T-helper 2 cell treated with Interferon-gamma antibody and Interleukin-4, amounts not matched to agents 5 μg/mL and 100 μg/mL, for 36 hours (primary cell): Measurements from ENCODE around the gene SLC4A4.

ENCODE experiments used
- DNase-seq: peaks from one replicate; pipeline ENCODE4 v3.0.0; 2021; ENCODE audit warnings: low spot score
- H3K27ac Mint-ChIP-seq: one replicate; pipeline ENCODE4 v1.8.0; 2021; ENCODE audit warnings: mild to moderate bottlenecking, mixed read lengths
- H3K27me3 Mint-ChIP-seq: one replicate; pipeline ENCODE4 v1.8.0; 2021; ENCODE audit warnings: low read depth, mixed read lengths
- H3K36me3 Mint-ChIP-seq: one replicate; pipeline ENCODE4 v1.8.0; 2021; ENCODE audit warnings: low read depth, mixed read lengths
- H3K4me1 Mint-ChIP-seq: one replicate; pipeline ENCODE4 v1.8.0; 2021; ENCODE audit warnings: low read depth, mixed read lengths
- H3K4me3 Mint-ChIP-seq: one replicate; pipeline ENCODE4 v1.8.0; 2022; ENCODE audit warnings: mild to moderate bottlenecking, moderate library complexity, mixed read lengths
- H3K9me3 Mint-ChIP-seq: one replicate; pipeline ENCODE4 v1.8.0; 2021; ENCODE audit warnings: mixed read lengths

Gene SLC4A4

GRCh38 chr4:71446479-71447081, 107.8 kb downstream of the SLC4A4 start:
- Mint-ChIP-seq H3K36me3 (no peaks in the 10 kb centered on the region), H3K4me3 (no peak overlapping the region), H3K27ac (no peak overlapping the region), H3K27me3 (no peaks in the 10 kb centered on the region), H3K9me3 (no peaks in the 10 kb centered on the region), H3K4me1 (no peaks in the 10 kb centered on the region)
- no peak for DNase-seq

GRCh38 chr4:71449040-71449439, 110.2 kb downstream of the SLC4A4 start:
- Mint-ChIP-seq H3K4me3 (no peak overlapping the region), H3K36me3 (no peaks in the 10 kb centered on the region), H3K4me1 (no peaks in the 10 kb centered on the region), H3K27ac (no peak overlapping the region), H3K9me3 (no peaks in the 10 kb centered on the region), H3K27me3 (no peaks in the 10 kb centered on the region)
- DNase-seq = no peak

- H3K4me3 Mint-ChIP-seq = no peak overlapping the region
- no peaks in the 10 kb centered on the region for H3K9me3 Mint-ChIP-seq
- H3K4me1 Mint-ChIP-seq = no peaks in the 10 kb centered on the region
- no peaks in the 10 kb centered on the region for H3K36me3 Mint-ChIP-seq
- no peak for DNase-seq
- no peaks in the 10 kb centered on the region for H3K27me3 Mint-ChIP-seq
- no peak overlapping the region for H3K27ac Mint-ChIP-seq
Observed at GRCh38 chr4:71449878-71450277, 111.1 kb downstream of the SLC4A4 start.

- Mint-ChIP-seq H3K27ac (no peak overlapping the region), H3K27me3 (no peaks in the 10 kb centered on the region), H3K36me3 (no peaks in the 10 kb centered on the region), H3K9me3 (no peaks in the 10 kb centered on the region), H3K4me1 (no peaks in the 10 kb centered on the region), H3K4me3 (no peak overlapping the region)
- DNase-seq = no peak
Observed at GRCh38 chr4:71453531-71453930, 114.7 kb downstream of the SLC4A4 start.

GRCh38 chr4:71456841-71457240, 118.0 kb downstream of the SLC4A4 start:
- no peak overlapping the region for H3K4me3 Mint-ChIP-seq
- H3K36me3 Mint-ChIP-seq = no peaks in the 10 kb centered on the region
- no peak for DNase-seq
- no peaks in the 10 kb centered on the region for H3K9me3 Mint-ChIP-seq
- no peaks in the 10 kb centered on the region for H3K4me1 Mint-ChIP-seq
- H3K27ac Mint-ChIP-seq = no peak overlapping the region
- no peaks in the 10 kb centered on the region for H3K27me3 Mint-ChIP-seq

GRCh38 chr4:71460371-71460770, 121.6 kb downstream of the SLC4A4 start:
- H3K27ac Mint-ChIP-seq = no peak overlapping the region
- H3K36me3 Mint-ChIP-seq = no peaks in the 10 kb centered on the region
- H3K9me3 Mint-ChIP-seq = no peaks in the 10 kb centered on the region
- no peaks in the 10 kb centered on the region for H3K27me3 Mint-ChIP-seq
- no peak for DNase-seq
- no peaks in the 10 kb centered on the region for H3K4me1 Mint-ChIP-seq
- H3K4me3 Mint-ChIP-seq = no peak overlapping the region

GRCh38 chr4:71461422-71461821, 122.6 kb downstream of the SLC4A4 start:
- Mint-ChIP-seq H3K36me3 (no peaks in the 10 kb centered on the region), H3K9me3 (no peaks in the 10 kb centered on the region), H3K27ac (no peak overlapping the region), H3K4me1 (no peaks in the 10 kb centered on the region), H3K27me3 (no peaks in the 10 kb centered on the region), H3K4me3 (no peak overlapping the region)
- no peak for DNase-seq

GRCh38 chr4:71466775-71467174, 128.0 kb downstream of the SLC4A4 start:
- no peak overlapping the region for H3K4me3 Mint-ChIP-seq
- no peaks in the 10 kb centered on the region for H3K4me1 Mint-ChIP-seq
- no peaks in the 10 kb centered on the region for H3K36me3 Mint-ChIP-seq
- no peak for DNase-seq
- no peaks in the 10 kb centered on the region for H3K9me3 Mint-ChIP-seq
- no peaks in the 10 kb centered on the region for H3K27me3 Mint-ChIP-seq
- H3K27ac Mint-ChIP-seq = no peak overlapping the region

- H3K27ac Mint-ChIP-seq = no peak overlapping the region
- no peaks in the 10 kb centered on the region for H3K27me3 Mint-ChIP-seq
- no peaks in the 10 kb centered on the region for H3K9me3 Mint-ChIP-seq
- no peaks in the 10 kb centered on the region for H3K36me3 Mint-ChIP-seq
- H3K4me3 Mint-ChIP-seq = no peak overlapping the region
- DNase-seq = no peak
- no peaks in the 10 kb centered on the region for H3K4me1 Mint-ChIP-seq
Observed at GRCh38 chr4:71468116-71468710, 129.4 kb downstream of the SLC4A4 start.

- no peak overlapping the region for H3K27ac Mint-ChIP-seq
- no peaks in the 10 kb centered on the region for H3K9me3 Mint-ChIP-seq
- H3K4me1 Mint-ChIP-seq = no peaks in the 10 kb centered on the region
- DNase-seq = no peak
- no peaks in the 10 kb centered on the region for H3K27me3 Mint-ChIP-seq
- no peaks in the 10 kb centered on the region for H3K36me3 Mint-ChIP-seq
- H3K4me3 Mint-ChIP-seq = no peak overlapping the region
Observed at GRCh38 chr4:71469541-71469940, 130.7 kb downstream of the SLC4A4 start.

GRCh38 chr4:71470524-71470923, 131.7 kb downstream of the SLC4A4 start:
- no peak overlapping the region for H3K4me3 Mint-ChIP-seq
- H3K4me1 Mint-ChIP-seq = no peaks in the 10 kb centered on the region
- DNase-seq = no peak
- H3K36me3 Mint-ChIP-seq = no peaks in the 10 kb centered on the region
- no peaks in the 10 kb centered on the region for H3K27me3 Mint-ChIP-seq
- no peak overlapping the region for H3K27ac Mint-ChIP-seq
- H3K9me3 Mint-ChIP-seq = no peaks in the 10 kb centered on the region

GRCh38 chr4:71472946-71473345, 134.1 kb downstream of the SLC4A4 start:
- Mint-ChIP-seq H3K27ac (no peak overlapping the region), H3K4me1 (no peaks in the 10 kb centered on the region), H3K4me3 (no peak overlapping the region), H3K27me3 (no peaks in the 10 kb centered on the region), H3K9me3 (no peaks in the 10 kb centered on the region), H3K36me3 (no peaks in the 10 kb centered on the region)
- no peak for DNase-seq

- Mint-ChIP-seq H3K27me3 (no peaks in the 10 kb centered on the region), H3K27ac (no peak overlapping the region)
Observed at GRCh38 chr4:71473541-71474240, 134.9 kb downstream of the SLC4A4 start.

GRCh38 chr4:71474731-71475130, 135.9 kb downstream of the SLC4A4 start:
- DNase-seq = no peak
- Mint-ChIP-seq H3K4me3 (no peak overlapping the region), H3K36me3 (no peaks in the 10 kb centered on the region), H3K27me3 (no peaks in the 10 kb centered on the region), H3K4me1 (no peaks in the 10 kb centered on the region), H3K9me3 (no peaks in the 10 kb centered on the region), H3K27ac (no peak overlapping the region)

More at GRCh38 chr4:71473541-71474240, 134.9 kb downstream of the SLC4A4 start:
- Mint-ChIP-seq H3K4me1 (no peaks in the 10 kb centered on the region), H3K36me3 (no peaks in the 10 kb centered on the region), H3K9me3 (no peaks in the 10 kb centered on the region), H3K4me3 (no peak overlapping the region)
- DNase-seq = no peak
